T-helper 2 cell treated with Interferon-gamma antibody and Interleukin-4, amounts not matched to agents 5 μg/mL and 100 μg/mL, for 36 hours (primary cell): Measurements from ENCODE around the gene OXCT2.

ENCODE experiments used
- DNase-seq: peaks from one replicate; pipeline ENCODE4 v3.0.0; 2021; ENCODE audit warnings: low spot score
- H3K27ac Mint-ChIP-seq: one replicate; pipeline ENCODE4 v1.8.0; 2021; ENCODE audit warnings: mild to moderate bottlenecking, mixed read lengths
- H3K27me3 Mint-ChIP-seq: one replicate; pipeline ENCODE4 v1.8.0; 2021; ENCODE audit warnings: low read depth, mixed read lengths
- H3K36me3 Mint-ChIP-seq: one replicate; pipeline ENCODE4 v1.8.0; 2021; ENCODE audit warnings: low read depth, mixed read lengths
- H3K4me1 Mint-ChIP-seq: one replicate; pipeline ENCODE4 v1.8.0; 2021; ENCODE audit warnings: low read depth, mixed read lengths
- H3K4me3 Mint-ChIP-seq: one replicate; pipeline ENCODE4 v1.8.0; 2022; ENCODE audit warnings: mild to moderate bottlenecking, moderate library complexity, mixed read lengths
- H3K9me3 Mint-ChIP-seq: one replicate; pipeline ENCODE4 v1.8.0; 2021; ENCODE audit warnings: mixed read lengths

OXCT2 gene

DNA sequence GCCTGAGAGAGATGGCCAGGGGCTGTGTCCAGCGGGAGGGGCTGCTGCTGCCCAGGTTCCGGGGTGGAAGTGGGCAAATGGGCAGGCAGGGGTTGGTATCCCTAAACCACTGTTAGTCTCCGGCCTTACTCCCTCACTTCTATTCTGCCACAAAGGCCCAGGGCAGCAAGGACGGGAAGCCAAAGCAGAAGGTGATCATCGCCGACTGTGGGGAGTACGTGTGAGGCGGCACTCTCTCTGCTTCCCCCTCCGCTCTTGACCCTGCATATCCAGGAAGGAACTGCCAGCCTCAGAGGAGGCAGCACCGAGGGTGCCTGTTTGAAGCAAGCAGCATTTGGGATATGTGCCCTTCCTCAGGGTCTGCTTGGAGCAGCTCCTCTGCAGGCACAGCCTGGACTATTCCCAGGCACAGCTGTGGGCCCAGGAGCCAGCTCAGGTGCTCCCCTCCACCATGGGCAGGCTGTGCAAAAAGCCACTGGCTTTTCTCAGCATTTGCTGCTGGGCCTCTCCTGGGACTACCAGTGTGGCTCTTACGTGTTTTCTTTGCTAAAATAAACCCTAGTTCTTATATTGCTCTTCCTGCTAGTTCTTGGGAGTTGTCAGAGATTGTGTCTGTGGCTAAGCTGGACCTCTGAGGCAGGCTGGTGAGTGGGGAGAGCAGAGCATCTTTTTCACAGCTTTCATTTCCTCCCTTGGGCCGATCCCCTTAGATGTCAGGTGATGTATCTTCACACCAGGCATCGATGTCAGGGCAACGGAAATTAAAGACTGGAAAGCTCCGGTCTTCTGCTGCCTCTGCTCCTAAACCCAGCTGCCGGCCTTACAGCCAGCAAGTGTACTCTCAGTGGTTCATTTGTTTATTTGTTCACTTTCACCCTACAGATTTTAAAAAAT is 17.8 kb downstream of the OXCT2 start:
- no peaks in the 10 kb centered on the region for H3K4me1 Mint-ChIP-seq
- H3K27me3 Mint-ChIP-seq, result no peaks in the 10 kb centered on the region
- no peaks in the 10 kb centered on the region for H3K9me3 Mint-ChIP-seq
- H3K27ac Mint-ChIP-seq, result no peak overlapping the region
- peaks cover 51% of the 10 kb centered on the region for H3K36me3 Mint-ChIP-seq
- no peak for DNase-seq
- H3K4me3 Mint-ChIP-seq, result no peak overlapping the region

DNA sequence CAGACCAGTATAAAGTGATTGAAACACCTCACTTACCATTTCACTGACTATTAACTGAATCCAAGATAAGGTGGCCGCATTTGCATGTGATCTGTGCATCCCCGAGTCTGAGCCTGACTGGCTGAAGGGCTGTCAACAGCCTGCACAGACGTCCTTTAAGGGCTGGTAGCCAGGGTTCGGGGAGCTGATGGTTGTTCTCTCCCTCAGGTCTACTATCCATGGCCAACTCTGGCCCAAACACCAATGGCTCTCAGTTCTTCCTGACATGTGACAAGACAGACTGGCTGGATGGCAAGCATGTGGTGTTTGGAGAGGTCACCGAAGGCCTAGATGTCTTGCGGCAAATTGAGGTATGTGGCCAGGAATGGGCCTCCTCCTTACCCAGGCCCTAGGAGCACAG is 18.4 kb downstream of the OXCT2 start:
- Mint-ChIP-seq H3K9me3 (no peaks in the 10 kb centered on the region), H3K4me3 (no peak overlapping the region), H3K4me1 (no peaks in the 10 kb centered on the region), H3K27ac (no peak overlapping the region), H3K36me3 (peaks cover 56% of the 10 kb centered on the region), H3K27me3 (no peaks in the 10 kb centered on the region)
- DNase-seq, result no peak

DNA sequence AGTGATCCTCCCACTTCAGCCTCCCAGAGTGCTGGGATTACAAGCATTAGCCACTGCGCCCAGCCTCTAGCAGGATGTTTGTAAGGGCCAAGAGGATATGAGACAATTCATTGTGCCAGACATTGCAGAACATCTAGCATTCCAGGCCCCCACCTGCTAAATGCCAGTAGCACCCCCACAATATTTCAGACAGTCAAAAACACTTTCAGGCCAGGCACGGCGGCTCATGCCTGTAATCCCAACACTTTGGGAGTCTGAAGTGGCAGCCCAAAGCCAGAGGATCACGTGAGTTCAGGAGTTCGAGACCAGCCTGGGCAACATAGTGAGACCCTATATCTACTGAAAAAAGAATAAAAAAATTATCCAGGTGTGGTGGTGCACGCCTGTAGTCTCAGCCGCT is 19.6 kb downstream of the OXCT2 start:
- Mint-ChIP-seq H3K27ac (no peak overlapping the region), H3K4me3 (no peak overlapping the region), H3K9me3 (no peaks in the 10 kb centered on the region), H3K36me3 (peaks cover 59% of the 10 kb centered on the region), H3K27me3 (no peaks in the 10 kb centered on the region), H3K4me1 (peaks cover 3% of the 10 kb centered on the region)
- DNase-seq, result no peak

DNA sequence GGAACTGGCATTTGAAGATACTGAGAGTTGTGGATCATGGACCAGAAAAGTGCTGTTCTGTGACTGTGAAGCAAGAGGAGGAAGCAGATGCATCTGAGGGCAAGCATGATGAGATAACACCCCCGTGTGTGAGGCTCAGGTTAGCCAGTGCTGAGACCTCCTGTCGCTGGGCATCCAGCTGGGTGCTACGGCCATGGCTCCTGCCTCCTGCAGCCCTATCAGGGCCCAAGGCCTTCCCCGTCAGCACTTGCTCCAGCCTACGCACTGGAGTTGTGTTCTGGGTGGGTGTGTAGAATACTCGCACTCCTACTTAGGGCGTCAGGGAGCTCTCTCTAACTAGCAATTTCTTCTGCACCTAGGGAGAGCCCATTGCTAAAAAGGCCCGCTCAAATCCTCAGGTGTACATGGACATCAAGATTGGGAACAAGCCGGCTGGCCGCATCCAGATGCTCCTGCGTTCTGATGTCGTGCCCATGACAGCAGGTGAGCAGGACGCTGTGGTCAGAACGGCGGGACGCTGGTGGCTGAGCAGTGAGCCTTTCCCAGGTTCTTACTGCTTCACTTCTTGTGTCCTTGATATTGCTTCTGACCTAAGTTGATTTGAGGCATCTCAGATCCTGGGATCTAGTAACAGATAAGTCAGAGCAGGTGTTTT is 26.0 kb downstream of the OXCT2 start:
- H3K36me3 Mint-ChIP-seq, result peaks cover 76% of the 10 kb centered on the region
- H3K9me3 Mint-ChIP-seq, result no peaks in the 10 kb centered on the region
- H3K4me3 Mint-ChIP-seq, result no peak overlapping the region
- no peaks in the 10 kb centered on the region for H3K27me3 Mint-ChIP-seq
- peaks cover 13% of the 10 kb centered on the region for H3K4me1 Mint-ChIP-seq
- H3K27ac Mint-ChIP-seq, result no peak overlapping the region
- DNase-seq, result no peak

DNA sequence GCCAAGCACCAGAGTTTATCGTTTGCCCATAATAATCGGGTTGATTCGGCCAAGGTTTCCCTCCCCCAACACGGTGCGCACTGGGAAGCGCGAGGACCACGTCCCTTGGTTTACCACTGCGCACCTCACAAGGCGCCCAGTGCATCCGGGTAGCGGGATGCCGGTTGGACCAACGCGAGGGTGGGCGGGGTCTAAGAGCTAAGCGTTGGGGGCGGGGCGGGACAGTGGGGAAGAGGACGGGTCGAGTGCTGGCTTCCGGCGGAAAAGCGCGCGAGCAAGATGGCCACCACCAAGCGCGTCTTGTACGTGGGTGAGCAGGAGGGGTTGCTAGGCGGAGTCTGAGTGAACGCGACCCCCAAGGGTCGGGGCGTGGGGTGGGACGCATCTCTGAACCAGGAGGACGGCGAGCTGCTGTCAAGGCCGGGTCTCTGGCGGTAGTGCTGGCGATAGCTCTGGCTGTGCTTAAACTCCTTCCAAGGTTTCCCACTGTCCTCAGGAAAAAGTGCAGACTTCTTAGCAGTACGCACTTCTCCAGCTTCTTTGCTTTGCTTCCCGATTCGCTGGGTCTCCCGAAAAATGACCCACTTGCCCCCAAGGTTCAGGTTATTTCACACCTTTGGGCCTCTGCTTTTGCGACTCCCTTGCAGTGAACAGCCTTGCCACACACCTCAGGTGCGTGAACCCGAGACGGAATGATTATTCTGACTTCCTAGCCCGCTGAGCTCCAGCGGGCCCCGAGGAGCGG is 32.4 kb downstream of the OXCT2 start, which contains the start of gene PPIE:
Gene PPIE (plus strand): TSS at position 261 of the 745 bp plus-strand sequence. CDS start 19 bp downstream, at position 280.
- Mint-ChIP-seq H3K9me3 (peaks cover 3% of the 10 kb centered on the region), H3K27ac (peak within 1 kb of the TSS; percentile 96), H3K4me1 (peaks cover 33% of the 10 kb centered on the region), H3K27me3 (peaks cover 2% of the 10 kb centered on the region), H3K4me3 (peak within 1 kb of the TSS; percentile 98), H3K36me3 (peaks cover 39% of the 10 kb centered on the region)
- DNase-seq, result peak; percentile 88

DNA sequence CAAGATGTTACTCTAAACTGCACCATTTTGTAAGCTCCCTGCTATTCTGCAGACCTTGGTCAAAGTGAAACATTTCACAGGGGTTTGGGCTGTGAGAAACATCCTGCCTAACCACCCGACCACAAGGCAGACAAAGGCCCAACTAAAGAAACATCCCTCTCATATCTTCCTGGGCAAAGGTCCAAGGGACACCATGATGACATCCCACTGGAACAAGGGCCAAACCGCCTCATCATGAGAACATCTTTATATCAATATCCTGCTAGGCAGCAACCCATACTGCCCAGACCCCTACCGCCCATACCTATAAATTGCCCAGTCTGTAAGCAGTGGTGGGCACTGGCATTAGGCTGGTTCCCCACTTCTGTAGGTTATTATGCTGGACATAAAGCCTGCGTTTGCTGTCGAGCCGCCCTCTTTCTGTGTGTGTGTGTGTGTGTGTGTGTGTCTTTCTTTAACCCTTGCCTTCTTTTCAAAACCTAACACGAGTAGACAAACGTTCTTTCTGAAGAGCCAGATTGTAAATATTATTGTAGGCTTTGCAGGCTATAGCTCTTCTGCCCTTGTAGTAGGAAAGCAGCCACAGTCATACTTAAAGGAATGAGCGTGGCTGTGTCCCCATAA is 33.5 kb downstream of the OXCT2 start:
- Mint-ChIP-seq H3K27ac (peak overlapping the region; percentile 37), H3K4me1 (peaks cover 33% of the 10 kb centered on the region), H3K4me3 (no peak overlapping the region)

DNA sequence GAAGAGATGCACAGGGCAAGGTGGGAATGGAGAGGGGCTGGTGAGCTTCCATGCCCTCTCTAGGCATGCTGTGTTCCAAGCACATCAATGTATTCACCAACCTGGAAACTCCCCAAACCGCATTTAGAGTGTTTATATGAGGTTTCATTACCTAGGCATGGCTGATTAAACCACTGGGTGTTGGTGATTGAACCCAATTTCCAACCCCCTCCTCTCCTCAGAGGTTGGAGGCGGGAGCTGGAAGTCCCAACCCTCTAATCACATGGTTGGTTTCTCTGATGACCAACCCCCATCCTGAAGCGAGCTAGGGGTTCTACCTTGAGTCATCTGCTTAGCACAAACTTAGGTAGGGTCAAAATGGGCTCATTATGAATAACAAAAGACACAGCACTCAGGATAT is 35.4 kb downstream of the OXCT2 start:
- H3K4me1 Mint-ChIP-seq, result peaks cover 30% of the 10 kb centered on the region

More for the DNA sequence above, 33.5 kb downstream of the OXCT2 start:
- peak; percentile 12 for DNase-seq
- Mint-ChIP-seq H3K9me3 (peaks cover 3% of the 10 kb centered on the region), H3K27me3 (peaks cover 2% of the 10 kb centered on the region), H3K36me3 (peaks cover 30% of the 10 kb centered on the region)

DNA sequence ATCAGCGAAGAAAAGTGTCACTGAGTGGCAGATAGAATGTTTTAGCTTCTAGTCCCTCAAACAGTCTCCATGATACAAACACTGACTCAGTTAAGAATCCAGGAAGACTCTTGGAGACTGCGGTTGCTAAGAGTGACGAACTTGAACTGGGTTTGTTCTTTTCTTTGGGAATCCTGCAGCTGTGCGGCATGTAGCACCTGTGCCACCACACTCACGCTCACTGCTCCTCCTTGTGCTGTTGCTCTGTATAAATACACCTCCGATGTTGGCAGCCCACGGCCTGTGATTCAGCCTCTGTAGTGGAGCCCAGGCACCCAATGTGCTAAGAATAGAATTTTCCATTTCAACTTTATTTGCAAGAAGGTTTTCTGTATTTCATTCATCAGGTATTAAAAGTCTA is 38.0 kb downstream of the OXCT2 start:
- Mint-ChIP-seq H3K9me3 (no peaks in the 10 kb centered on the region), H3K36me3 (peaks cover 7% of the 10 kb centered on the region), H3K27ac (no peak overlapping the region), H3K27me3 (peaks cover 29% of the 10 kb centered on the region), H3K4me3 (no peak overlapping the region), H3K4me1 (peaks cover 16% of the 10 kb centered on the region)
- no peak for DNase-seq

More for the DNA sequence above, 35.4 kb downstream of the OXCT2 start:
- peaks cover 16% of the 10 kb centered on the region for H3K36me3 Mint-ChIP-seq
- no peak overlapping the region for H3K4me3 Mint-ChIP-seq
- H3K27ac Mint-ChIP-seq, result no peak overlapping the region
- H3K27me3 Mint-ChIP-seq, result peaks cover 8% of the 10 kb centered on the region
- no peak for DNase-seq
- peaks cover 3% of the 10 kb centered on the region for H3K9me3 Mint-ChIP-seq

DNA sequence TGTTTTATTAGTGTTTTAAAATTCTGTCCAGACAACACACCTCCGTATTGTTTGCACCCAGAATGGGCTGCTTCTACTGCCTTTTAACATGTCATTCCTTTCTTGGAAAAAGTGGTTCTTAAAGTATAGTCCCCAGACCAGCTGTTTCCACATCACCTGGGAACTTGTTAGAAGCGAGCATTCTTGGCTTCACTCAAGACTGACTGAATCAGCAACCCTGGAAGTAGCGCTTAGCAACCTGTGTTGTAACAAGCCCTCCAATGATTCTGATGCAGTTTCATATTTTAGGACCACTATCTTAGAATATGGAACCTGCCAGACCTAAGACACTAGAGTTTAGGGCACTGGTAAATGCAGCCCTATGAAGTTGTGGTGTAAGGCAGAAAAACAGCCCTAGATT is 38.4 kb downstream of the OXCT2 start:
- H3K4me1 Mint-ChIP-seq, result peaks cover 14% of the 10 kb centered on the region
- no peaks in the 10 kb centered on the region for H3K9me3 Mint-ChIP-seq
- DNase-seq, result no peak
- H3K36me3 Mint-ChIP-seq, result peaks cover 7% of the 10 kb centered on the region
- no peak overlapping the region for H3K4me3 Mint-ChIP-seq
- H3K27ac Mint-ChIP-seq, result no peak overlapping the region
- peaks cover 34% of the 10 kb centered on the region for H3K27me3 Mint-ChIP-seq

DNA sequence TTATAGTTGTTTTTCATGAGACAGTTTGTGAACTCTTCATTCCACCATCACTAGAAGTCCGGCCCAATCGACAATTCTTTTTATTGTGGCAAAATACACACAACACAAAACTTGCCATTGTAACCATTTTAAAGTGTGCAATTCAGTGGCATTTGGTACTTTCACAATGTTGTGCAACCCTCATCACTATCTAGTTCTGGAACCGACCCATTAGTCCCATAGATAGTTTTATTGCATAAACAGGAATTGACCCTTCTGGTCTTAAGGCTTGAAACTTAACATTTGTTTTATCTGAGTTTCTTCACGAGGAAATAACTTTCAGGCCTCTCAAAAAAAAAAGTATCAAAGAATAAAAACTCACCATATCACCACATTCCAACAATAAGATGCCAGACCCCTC is 41.3 kb downstream of the OXCT2 start:
- Mint-ChIP-seq H3K27me3 (peaks cover 53% of the 10 kb centered on the region), H3K9me3 (no peaks in the 10 kb centered on the region), H3K4me1 (peaks cover 7% of the 10 kb centered on the region), H3K36me3 (no peaks in the 10 kb centered on the region), H3K4me3 (no peak overlapping the region), H3K27ac (no peak overlapping the region)
- DNase-seq, result no peak

DNA sequence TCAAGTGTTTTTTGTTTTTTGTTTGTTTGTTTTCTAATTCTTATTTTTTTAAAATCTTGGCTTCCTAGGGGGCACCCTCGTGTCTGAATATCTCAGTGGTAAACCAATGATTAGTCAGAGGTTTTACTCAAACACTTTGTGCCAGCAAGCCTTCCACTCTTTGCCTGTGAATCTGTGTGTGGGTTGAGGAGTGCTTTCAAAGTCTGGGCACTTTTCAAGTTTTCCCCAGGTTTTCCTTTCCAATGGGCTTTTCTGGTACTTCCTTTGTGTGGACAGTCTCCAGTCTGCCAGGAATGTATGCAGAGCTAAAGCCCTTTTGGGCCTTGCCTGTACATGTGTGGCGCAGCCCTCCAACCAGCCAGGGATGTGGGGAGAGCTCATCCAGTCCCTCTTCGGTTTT is 42.1 kb downstream of the OXCT2 start:
- H3K27me3 Mint-ChIP-seq, result peaks cover 59% of the 10 kb centered on the region
- peaks cover 7% of the 10 kb centered on the region for H3K4me1 Mint-ChIP-seq
- DNase-seq, result no peak
- no peak overlapping the region for H3K27ac Mint-ChIP-seq
- H3K9me3 Mint-ChIP-seq, result no peaks in the 10 kb centered on the region
- no peaks in the 10 kb centered on the region for H3K36me3 Mint-ChIP-seq
- no peak overlapping the region for H3K4me3 Mint-ChIP-seq

DNA sequence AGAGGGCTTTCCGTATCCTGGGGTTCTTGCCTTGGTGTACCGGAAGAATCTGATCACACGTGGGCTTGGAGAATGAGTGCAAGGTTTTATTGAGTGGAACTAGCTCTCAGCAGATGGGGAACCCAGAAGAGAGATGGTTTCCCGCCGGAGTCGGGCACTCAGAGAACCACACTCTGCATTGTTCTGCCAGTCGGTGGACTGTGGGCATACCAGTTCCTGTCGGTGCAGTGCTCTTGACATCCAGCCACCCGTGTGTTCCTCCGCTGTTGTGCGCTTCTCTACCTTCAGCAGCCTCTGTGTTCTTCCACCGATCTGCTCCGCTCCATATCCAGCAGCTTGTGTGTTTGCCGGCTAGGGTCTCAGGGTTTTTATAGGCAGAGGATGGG is 43.2 kb downstream of the OXCT2 start:
- H3K27me3 Mint-ChIP-seq, result peaks cover 60% of the 10 kb centered on the region
- no peaks in the 10 kb centered on the region for H3K36me3 Mint-ChIP-seq
- no peak overlapping the region for H3K27ac Mint-ChIP-seq
- DNase-seq, result no peak
- no peaks in the 10 kb centered on the region for H3K9me3 Mint-ChIP-seq
- H3K4me1 Mint-ChIP-seq, result peaks cover 7% of the 10 kb centered on the region
- no peak overlapping the region for H3K4me3 Mint-ChIP-seq

DNA sequence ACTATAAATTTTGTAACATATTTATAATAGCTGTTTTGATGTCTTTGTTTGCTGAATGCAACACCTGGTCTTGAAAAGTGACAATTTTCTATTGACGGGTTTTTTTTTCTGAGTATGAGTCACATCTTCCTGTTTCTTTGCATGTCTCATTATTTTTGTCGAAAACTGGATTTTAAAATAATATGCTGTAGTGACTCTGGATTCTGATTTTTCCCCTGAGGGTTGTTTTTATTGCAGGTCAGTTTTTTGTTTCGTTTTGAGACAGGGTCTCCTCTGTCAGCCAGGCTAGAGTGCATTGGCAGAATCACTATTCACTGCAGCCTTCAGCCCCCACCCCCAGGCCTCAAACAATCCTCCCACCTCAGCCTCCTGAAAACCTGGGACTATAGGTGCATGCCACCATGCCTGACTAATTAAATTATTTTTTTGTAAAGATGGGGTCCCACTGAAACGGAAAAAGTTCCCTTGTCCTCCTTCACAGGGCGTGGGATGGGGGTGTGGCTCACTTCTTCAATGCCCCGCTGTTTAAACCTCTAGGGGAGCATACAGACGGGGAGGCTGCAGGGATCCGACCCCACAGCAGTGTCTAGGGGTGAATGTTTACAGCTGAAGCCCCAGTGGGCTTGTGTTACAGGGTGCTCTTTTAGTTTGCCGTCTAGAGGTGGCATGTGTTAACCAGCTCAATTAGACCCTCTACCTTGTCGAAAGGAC is 43.8 kb downstream of the OXCT2 start:
- DNase-seq, result no peak
- Mint-ChIP-seq H3K27ac (no peak overlapping the region), H3K36me3 (no peaks in the 10 kb centered on the region), H3K4me3 (no peak overlapping the region), H3K27me3 (peaks cover 60% of the 10 kb centered on the region), H3K4me1 (peaks cover 7% of the 10 kb centered on the region), H3K9me3 (no peaks in the 10 kb centered on the region)
